Measurements from ENCODE around the gene CASR. TPM values are rescaled to one million over a fixed set of nuclear protein-coding genes. Genes with fewer than 3 reads are reported as not detected.

The CASR gene
- polyA plus RNA-seq, 2 of the 4 experiments (the other 2 are of a cell fraction) = not detected

- DNase-seq (ENCODE audit: low read depth in 1 of 2, low spot score in 1 of 2) (no peak), ATAC-seq (no peak), FAIRE-seq (no peak)
- TF ChIP-seq TP53 (CRISPR knock-in tag; IDR thresholded peaks at IDR 0.05) (no peak), CHD4 (IDR thresholded peaks at IDR 0.05; ENCODE audit: borderline replicate concordance) (no peak), NFE2L2 (conservative IDR thresholded peaks at IDR 0.05; ENCODE audit: low read length) (no peak), ZC3H11A (IDR thresholded peaks at IDR 0.05) (no peak), EHF (CRISPR knock-in tag; IDR thresholded peaks at IDR 0.05) (no peak), CBX8 (IDR thresholded peaks at IDR 0.05) (no peak), POLR2A (IDR thresholded peaks at IDR 0.05; ENCODE audit: low read length) (no peak), HDAC2 (IDR thresholded peaks at IDR 0.05) (no peak), SMC3 (IDR thresholded peaks at IDR 0.05) (no peak), SREBF2 (IDR thresholded peaks at IDR 0.05) (no peak), HOXA7 (CRISPR knock-in tag; IDR thresholded peaks at IDR 0.05) (no peak), TFCP2L1 (CRISPR knock-in tag; IDR thresholded peaks at IDR 0.05) (no peak), RFX5 (IDR thresholded peaks at IDR 0.05) (no peak), HEYL (CRISPR knock-in tag; IDR thresholded peaks at IDR 0.05) (no peak), ZNF302 (CRISPR knock-in tag; IDR thresholded peaks at IDR 0.05) (no peak), PBX3 (IDR thresholded peaks at IDR 0.05) (no peak), RCOR1 (IDR thresholded peaks at IDR 0.05; ENCODE audit: low read depth, low read length) (no peak)
- TF ChIP-seq, protein P1, sequence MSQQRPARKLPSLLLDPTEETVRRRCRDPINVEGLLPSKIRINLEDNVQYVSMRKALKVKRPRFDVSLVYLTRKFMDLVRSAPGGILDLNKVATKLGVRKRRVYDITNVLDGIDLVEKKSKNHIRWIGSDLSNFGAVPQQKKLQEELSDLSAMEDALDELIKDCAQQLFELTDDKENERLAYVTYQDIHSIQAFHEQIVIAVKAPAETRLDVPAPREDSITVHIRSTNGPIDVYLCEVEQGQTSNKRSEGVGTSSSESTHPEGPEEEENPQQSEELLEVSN (IDR thresholded peaks at IDR 0.05; ENCODE audit: borderline replicate concordance, low read depth) = no peak
- ChIA-PET POLR2A (no interaction called here), CTCF (interaction anchor here (1.2 kb wide), 1 partner anchor 10 kb away, joined by 3 read pairs; no protein-coding TSS in a partner anchor)
- Histone ChIP-seq H3K9me3 (no peaks in the 10 kb centered on the region; the same call in 2 of the 3 replicates), H3K27ac (no peak overlapping the region), H3K4me2 (no peak overlapping the region), H3K4me3 (no peak overlapping the region), H3K4me1 (peaks cover 14% of the 10 kb centered on the region; the same call in 1 of the 3 replicates)
- 45% methylated on average over 5 of the region's 5 CpGs for WGBS (ENCODE audit: missing lambda C conversion rate)
Measured at GRCh38 chr3:122322095-122323075, 138.9 kb downstream of the CASR start.

DNA sequence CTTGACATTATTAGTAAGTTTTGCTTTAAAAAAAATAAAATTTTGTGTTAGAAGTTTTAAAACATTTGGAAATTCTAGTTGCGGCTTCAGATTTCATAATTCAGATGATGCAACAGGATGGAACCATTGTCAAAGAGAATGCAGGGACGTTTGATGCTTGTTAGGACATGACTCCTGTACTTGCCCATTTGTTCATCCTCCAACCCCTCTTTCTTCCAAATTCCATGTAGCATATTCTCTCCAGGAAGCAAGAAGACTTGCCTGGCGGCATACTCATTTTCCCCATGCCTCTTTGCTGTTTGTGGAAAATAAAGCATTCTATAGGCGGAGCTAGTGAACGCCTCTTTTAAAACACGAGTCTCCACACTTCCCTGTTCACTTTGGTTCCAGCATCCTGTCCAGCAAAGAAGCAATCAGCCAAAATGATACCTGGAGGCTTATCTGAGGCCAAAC is 141.4 kb downstream of the CASR start, which contains the start of gene CSTA:
CSTA (plus strand) TSS at position 378 of the 453 bp plus-strand sequence; CDS start at position 423, 45 bp downstream.
- CTCF ChIA-PET = no interaction called here
- peak within 1 kb of the TSS; percentile 19; the same call in 1 of the 3 replicates for H3K4me3 ChIP-seq
- WGBS (ENCODE audit: missing lambda C conversion rate) = 40% methylated on average over 6 of the region's 6 CpGs
- H3K9me3 ChIP-seq = no peaks in the 10 kb centered on the region
- no peak for ATAC-seq
- peak within 1 kb of the TSS; percentile 39 to 43; a peak in 3 of 6 replicates for H3K27ac ChIP-seq
- FAIRE-seq = no peak
- DNase-seq (ENCODE audit: low read depth in 1 of 2, low spot score in 1 of 2) = no peak
- peak within 1 kb of the TSS; percentile 50; the same call in 2 of the 3 replicates for H3K4me2 ChIP-seq
- H3K4me1 ChIP-seq = peaks cover 14% of the 10 kb centered on the region; the same call in 1 of the 3 replicates
- POLR2A ChIA-PET = no interaction called here
- no peak for TF ChIP-seq JUNB (IDR thresholded peaks at IDR 0.05)
- peak; percentile 40 to 53; a peak in 2 of 4 replicates for TF ChIP-seq CEBPB (IDR thresholded peaks at IDR 0.05)

GRCh38 chr3:122325769-122326168 is 142.3 kb downstream of the CASR start:
- FAIRE-seq (no peak), ATAC-seq (no peak), DNase-seq (ENCODE audit: low read depth in 1 of 2, low spot score in 1 of 2) (no peak)
- Histone ChIP-seq H3K9me3 (no peaks in the 10 kb centered on the region), H3K27ac (no peak overlapping the region), H3K4me2 (no peak overlapping the region), H3K4me1 (peaks cover 14% of the 10 kb centered on the region; the same call in 1 of the 3 replicates), H3K4me3 (no peak overlapping the region)
- ChIA-PET POLR2A (no interaction called here), CTCF (no interaction called here)
- WGBS (ENCODE audit: missing lambda C conversion rate) = 96% methylated on average over 3 of the region's 3 CpGs
- TF ChIP-seq, protein P1 (IDR thresholded peaks at IDR 0.05; ENCODE audit: borderline replicate concordance, low read depth) = no peak
- TF ChIP-seq NPAS2 (CRISPR knock-in tag; IDR thresholded peaks at IDR 0.05; ENCODE audit: borderline replicate concordance) (no peak), ATOH8 (CRISPR knock-in tag; IDR thresholded peaks at IDR 0.05; ENCODE audit: low read depth) (no peak), RAD21 (conservative IDR thresholded peaks at IDR 0.05 in 1 of 2, IDR thresholded peaks at IDR 0.05 in 1 of 2) (no peak), ZFP36 (IDR thresholded peaks at IDR 0.05; ENCODE audit: borderline replicate concordance, partially characterized antibody) (no peak), TFCP2L1 (CRISPR knock-in tag; IDR thresholded peaks at IDR 0.05) (no peak), NR3C1 (IDR thresholded peaks at IDR 0.05) (no peak), FOSL2 (IDR thresholded peaks at IDR 0.05) (no peak), FOSL2 (CRISPR knock-in tag; IDR thresholded peaks at IDR 0.05) (no peak), RFX5 (IDR thresholded peaks at IDR 0.05) (no peak), JUN (IDR thresholded peaks at IDR 0.05) (no peak)
